ENCODE measurements around the gene OXER1. TPM values are rescaled to one million over a fixed set of nuclear protein-coding genes. Genes with fewer than 3 reads are reported as not detected.

OXER1 gene
- total RNA-seq, 2 experiments from 2014 or later = 0.14 to 0.23 TPM

GRCh38 chr2:42784204-42784880 lies 20.4 kb upstream of the OXER1 start:
- Mint-ChIP-seq H3K9me3 (ENCODE audit: low read depth) (peaks cover 3% of the 10 kb centered on the region), H3K27me3 (peaks cover 6% of the 10 kb centered on the region), H3K36me3 (ENCODE audit: low read depth) (peaks cover 1% of the 10 kb centered on the region), H3K4me1 (no peaks in the 10 kb centered on the region), H3K4me3 (no peak overlapping the region), H3K27ac (no peak overlapping the region)
- intact Hi-C loops (cut with DNase I, micrococcal nuclease) = no loop called here
- DNase-seq (no peak), ATAC-seq (no peak)
- CTCF ChIA-PET = interaction anchor here (0.5 to 1.0 kb wide), 2 partner anchors 85 to 137 kb away, joined by 3 read pairs; no protein-coding TSS in a partner anchor
- POLR2A ChIA-PET = no interaction called here

DNA sequence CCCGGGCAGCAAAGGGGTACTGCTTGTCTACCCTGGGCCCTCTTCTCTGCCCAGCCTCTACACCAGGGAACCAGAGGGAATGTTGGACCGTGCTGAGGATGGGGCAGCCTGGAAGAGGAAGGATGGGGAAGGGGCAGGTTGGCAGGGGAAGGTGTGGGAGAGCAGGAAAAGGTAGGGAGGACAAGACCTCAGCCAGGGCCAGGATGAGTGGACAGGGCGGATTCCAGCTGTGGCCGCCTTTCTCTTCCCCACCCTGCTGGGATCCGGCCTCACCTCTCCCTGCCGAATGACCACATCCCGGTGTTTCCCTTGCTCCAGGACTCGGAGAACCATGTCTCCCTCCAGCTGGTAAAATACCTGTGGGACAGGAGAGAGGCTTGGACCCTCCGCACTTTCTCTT lies 19.6 kb upstream of the OXER1 start:
- no peak for DNase-seq
- Mint-ChIP-seq H3K27ac (no peak overlapping the region), H3K27me3 (peaks cover 2% of the 10 kb centered on the region), H3K4me1 (no peaks in the 10 kb centered on the region), H3K9me3 (ENCODE audit: low read depth) (peaks cover 3% of the 10 kb centered on the region), H3K4me3 (no peak overlapping the region), H3K36me3 (ENCODE audit: low read depth) (peaks cover 1% of the 10 kb centered on the region)
- CTCF ChIA-PET = interaction anchor here (0.5 to 1.0 kb wide), 2 partner anchors 84 to 138 kb away, joined by 3 read pairs; no protein-coding TSS in a partner anchor
- intact Hi-C loops (cut with DNase I, micrococcal nuclease) = no loop called here
- POLR2A ChIA-PET = no interaction called here
- ATAC-seq = no peak

DNA sequence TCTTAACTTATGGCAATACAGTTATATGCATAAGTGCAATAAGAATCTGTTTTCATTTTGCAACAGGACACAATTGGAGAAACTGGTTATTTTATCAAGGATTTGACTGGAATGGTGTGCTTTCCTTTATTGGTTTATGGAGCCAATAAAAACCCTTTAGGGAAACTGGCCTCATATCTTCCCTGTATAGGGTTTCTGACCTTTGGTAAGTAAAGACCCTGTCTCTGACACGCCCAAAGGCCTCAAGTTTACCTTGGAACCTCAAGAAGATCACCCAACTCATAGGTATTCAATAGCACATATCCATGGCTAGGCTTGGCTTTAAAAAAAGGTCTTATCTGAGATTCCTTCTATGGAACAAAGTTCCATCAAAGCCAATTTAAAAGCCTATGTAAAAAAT lies 17.2 kb upstream of the OXER1 start:
- POLR2A ChIA-PET = interaction anchor here (0.7 kb wide), 1 partner anchor 993 kb away, joined by 4 read pairs; no protein-coding TSS in a partner anchor
- no peak for DNase-seq
- Mint-ChIP-seq H3K4me3 (no peak overlapping the region), H3K36me3 (ENCODE audit: low read depth) (peaks cover 5% of the 10 kb centered on the region), H3K4me1 (peaks cover 5% of the 10 kb centered on the region), H3K27me3 (no peaks in the 10 kb centered on the region), H3K9me3 (ENCODE audit: low read depth) (peaks cover 7% of the 10 kb centered on the region), H3K27ac (no peak overlapping the region)
- ATAC-seq = no peak
- CTCF ChIA-PET = interaction anchor here (0.6 kb wide), 1 partner anchor 9 kb away, joined by 3 read pairs; no protein-coding TSS in a partner anchor
- intact Hi-C loops (cut with DNase I, micrococcal nuclease) = no loop called here

- CTCF ChIA-PET = interaction anchor here (0.6 to 1.1 kb wide), 4 partner anchors 15 to 550 kb away, joined by 3 read pairs; no protein-coding TSS in a partner anchor
- no peak for DNase-seq
- intact Hi-C loops (cut with DNase I, micrococcal nuclease) = no loop called here
Observed at GRCh38 chr2:42777883-42778805, 14.2 kb upstream of the OXER1 start.

GRCh38 chr2:42775810-42776209 lies 11.9 kb upstream of the OXER1 start:
- peaks cover 4% of the 10 kb centered on the region for H3K9me3 Mint-ChIP-seq (ENCODE audit: low read depth)
- ATAC-seq (no peak), DNase-seq (no peak)
- H3K4me1 Mint-ChIP-seq = peaks cover 16% of the 10 kb centered on the region
- H3K27ac Mint-ChIP-seq = no peak overlapping the region
- peaks cover 3% of the 10 kb centered on the region for H3K36me3 Mint-ChIP-seq (ENCODE audit: low read depth)
- intact Hi-C loops (cut with DNase I, micrococcal nuclease) = no loop called here
- ChIA-PET CTCF (interaction anchor here (0.6 kb wide), 1 partner anchor 346 kb away, joined by 3 read pairs; no protein-coding TSS in a partner anchor), POLR2A (no interaction called here)
- H3K4me3 Mint-ChIP-seq = no peak overlapping the region
- no peaks in the 10 kb centered on the region for H3K27me3 Mint-ChIP-seq

More at GRCh38 chr2:42777883-42778805, 14.2 kb upstream of the OXER1 start:
- H3K4me3 Mint-ChIP-seq = no peak overlapping the region
- H3K27me3 Mint-ChIP-seq = no peaks in the 10 kb centered on the region
- H3K36me3 Mint-ChIP-seq (ENCODE audit: low read depth) = peaks cover 5% of the 10 kb centered on the region
- no peak for ATAC-seq
- POLR2A ChIA-PET = no interaction called here
- H3K4me1 Mint-ChIP-seq = peaks cover 16% of the 10 kb centered on the region
- H3K9me3 Mint-ChIP-seq (ENCODE audit: low read depth) = peaks cover 7% of the 10 kb centered on the region
- H3K27ac Mint-ChIP-seq = no peak overlapping the region

DNA sequence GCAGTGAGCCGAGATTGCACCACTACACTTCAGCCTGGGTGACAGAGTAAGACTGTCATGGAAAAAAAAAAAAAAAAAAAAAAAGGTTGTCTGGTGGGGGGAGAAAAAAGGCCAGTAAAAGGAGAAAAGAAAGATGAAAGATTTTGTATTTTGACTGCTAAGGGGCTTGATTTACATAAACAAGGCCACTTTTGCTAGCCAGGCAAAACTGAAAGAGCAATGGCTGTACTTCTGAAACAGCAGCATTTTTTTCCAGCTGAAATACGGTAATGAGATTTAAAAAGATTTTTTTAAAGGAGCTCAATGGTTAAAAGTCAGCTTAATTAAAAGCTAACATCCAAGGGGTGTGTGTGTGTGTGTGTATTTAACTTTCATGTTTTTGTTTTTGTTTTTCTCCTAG lies 11.3 kb upstream of the OXER1 start:
- Mint-ChIP-seq H3K4me3 (no peak overlapping the region), H3K27me3 (no peaks in the 10 kb centered on the region), H3K9me3 (ENCODE audit: low read depth) (peaks cover 4% of the 10 kb centered on the region), H3K27ac (no peak overlapping the region), H3K4me1 (peaks cover 16% of the 10 kb centered on the region), H3K36me3 (ENCODE audit: low read depth) (peaks cover 3% of the 10 kb centered on the region)
- ATAC-seq (no peak), DNase-seq (no peak)
- ChIA-PET POLR2A (no interaction called here), CTCF (no interaction called here)
- intact Hi-C loops (cut with DNase I, micrococcal nuclease) = no loop called here

DNA sequence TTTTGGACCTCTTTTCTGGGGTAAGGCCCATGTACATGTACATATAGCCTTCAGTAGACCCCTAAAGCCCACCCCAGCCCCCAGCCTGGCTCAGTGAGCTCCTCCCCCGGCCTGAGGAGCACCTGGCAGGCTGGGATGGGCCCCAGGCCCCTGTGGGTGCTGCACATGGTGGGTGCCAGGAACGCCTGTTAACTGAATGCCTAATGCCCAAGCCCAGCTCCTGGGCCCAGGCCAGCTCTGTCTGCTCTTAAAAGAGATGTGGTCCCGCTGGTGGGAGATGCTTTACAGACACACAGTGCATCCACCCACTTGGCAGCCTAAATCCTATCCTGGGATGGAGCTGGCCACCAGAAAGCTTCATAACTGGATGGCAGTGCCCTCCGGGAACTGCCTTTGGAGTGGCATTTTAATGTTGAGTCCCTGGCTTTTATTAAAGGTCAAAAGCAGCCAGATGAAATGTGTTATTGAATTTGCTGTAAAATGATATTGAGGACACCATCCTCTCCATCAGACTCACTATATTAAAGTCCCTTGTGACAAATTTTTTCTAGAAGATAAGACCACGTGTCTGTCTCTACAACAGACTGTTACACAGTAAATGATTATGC lies 7.7 kb upstream of the OXER1 start:
- no peak overlapping the region for H3K4me3 Mint-ChIP-seq
- no peak overlapping the region for H3K27ac Mint-ChIP-seq
- CTCF ChIA-PET = no interaction called here
- H3K27me3 Mint-ChIP-seq = no peaks in the 10 kb centered on the region
- intact Hi-C loops (cut with DNase I, micrococcal nuclease) = no loop called here
- H3K9me3 Mint-ChIP-seq (ENCODE audit: low read depth) = no peaks in the 10 kb centered on the region
- DNase-seq (no peak), ATAC-seq (no peak)
- POLR2A ChIA-PET = interaction anchor here (0.7 kb wide), 1 partner anchor 178 kb away, joined by 3 read pairs; no protein-coding TSS in a partner anchor
- peaks cover 14% of the 10 kb centered on the region for H3K4me1 Mint-ChIP-seq
- no peaks in the 10 kb centered on the region for H3K36me3 Mint-ChIP-seq (ENCODE audit: low read depth)

GRCh38 chr2:42770288-42771131 lies 6.6 kb upstream of the OXER1 start:
- Mint-ChIP-seq H3K4me1 (peaks cover 6% of the 10 kb centered on the region), H3K27me3 (no peaks in the 10 kb centered on the region), H3K9me3 (ENCODE audit: low read depth) (no peaks in the 10 kb centered on the region), H3K4me3 (no peak overlapping the region), H3K36me3 (ENCODE audit: low read depth) (no peaks in the 10 kb centered on the region), H3K27ac (no peak overlapping the region)
- DNase-seq (peak; percentile 27), ATAC-seq (peak; percentile 68)
- intact Hi-C loops (cut with DNase I, micrococcal nuclease) = no loop called here
- ChIA-PET CTCF (no interaction called here), POLR2A (interaction anchor here (0.7 kb wide), 1 partner anchor 177 kb away, joined by 3 read pairs; no protein-coding TSS in a partner anchor)

- no peak for ATAC-seq
- Mint-ChIP-seq H3K4me3 (no peak overlapping the region), H3K4me1 (no peaks in the 10 kb centered on the region), H3K27me3 (no peaks in the 10 kb centered on the region), H3K27ac (no peak overlapping the region), H3K9me3 (ENCODE audit: low read depth) (no peaks in the 10 kb centered on the region), H3K36me3 (ENCODE audit: low read depth) (no peaks in the 10 kb centered on the region)
- ChIA-PET POLR2A (no interaction called here), CTCF (interaction anchor here (0.7 kb wide), 1 partner anchor 221 kb away, joined by 3 read pairs; no protein-coding TSS in a partner anchor)
- DNase-seq = no peak
- intact Hi-C loops (cut with DNase I, micrococcal nuclease) = no loop called here
Observed at GRCh38 chr2:42769583-42770287, 5.8 kb upstream of the OXER1 start.

DNA sequence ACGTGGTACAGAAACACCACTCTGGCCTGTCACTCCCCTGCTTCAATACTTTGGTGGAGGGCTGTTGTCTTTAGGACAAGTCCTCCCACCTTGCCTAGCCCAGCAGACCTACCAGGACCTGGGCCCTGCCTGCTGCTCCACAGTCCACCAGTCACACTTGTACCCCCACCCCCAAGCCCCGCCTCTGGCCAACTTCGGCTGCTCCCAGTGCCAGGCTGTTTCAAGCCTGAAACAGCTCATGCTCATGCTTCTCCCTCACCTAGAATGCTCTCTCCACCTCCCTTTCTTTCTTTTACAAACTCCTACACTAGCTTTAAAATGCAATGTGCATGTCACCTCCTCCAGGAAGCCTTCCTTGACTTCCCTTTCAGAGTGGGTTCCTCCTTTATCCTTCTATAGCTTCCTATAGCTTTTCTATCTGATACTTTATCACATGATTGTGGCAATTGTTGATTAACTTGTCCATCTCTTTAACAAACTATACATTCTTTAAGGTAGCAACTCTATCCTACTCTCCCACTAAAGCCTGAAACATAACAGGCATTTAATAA lies 4.8 kb upstream of the OXER1 start:
- ChIA-PET CTCF (interaction anchor here (0.7 kb wide), 1 partner anchor 220 kb away, joined by 3 read pairs; no protein-coding TSS in a partner anchor), POLR2A (no interaction called here)
- H3K27ac Mint-ChIP-seq = no peak overlapping the region
- no peak overlapping the region for H3K4me3 Mint-ChIP-seq
- H3K36me3 Mint-ChIP-seq (ENCODE audit: low read depth) = no peaks in the 10 kb centered on the region
- no peaks in the 10 kb centered on the region for H3K9me3 Mint-ChIP-seq (ENCODE audit: low read depth)
- intact Hi-C loops (cut with DNase I, micrococcal nuclease) = no loop called here
- no peak for ATAC-seq
- no peaks in the 10 kb centered on the region for H3K4me1 Mint-ChIP-seq
- DNase-seq = no peak
- H3K27me3 Mint-ChIP-seq = no peaks in the 10 kb centered on the region
